HCT116 (cell line): ENCODE data around the gene THAP2. TPM values are rescaled to one million over a fixed set of nuclear protein-coding genes. Genes with fewer than 3 reads are reported as not detected.

Experiments used
- ATAC-seq: fragments of 200-7000 bp; cut with Tn5 transposase; 2 replicates; pipeline ENCODE4 v1.9.1; 2020; ENCODE audit warnings: mild to moderate bottlenecking, moderate library complexity
- BruUV-seq: library from RNA; stranded (reverse); fragments of 400-500 nt; replicated peaks from 2 replicates; lab custom pipeline; 2021; lab: Mats Ljungman, UMichigan
- CTCF ChIA-PET: fragments of 300-600 bp; sonication (Branson Sonifier 250); formaldehyde crosslinking; loops from one replicate; lab custom pipeline; 2021; ENCODE audit warnings: antibody characterized with exemption; lab: Charles Lee
- POLR2A ChIA-PET: fragments of 300-600, 350-600 bp; sonication (Branson Sonifier 250); formaldehyde crosslinking; loops from one replicate; lab custom pipeline; 2021; ENCODE audit warnings: antibody characterized with exemption; lab: Charles Lee
- RAD21 ChIA-PET, 2 experiments: fragments of 300-600 bp; sonication (Branson Sonifier 250); formaldehyde crosslinking; loops; one replicate each; lab custom pipeline; 2023; ENCODE audit warnings: low total read pairs in 2 of 2; ENCODE audit not compliant: uncharacterized antibody in 2 of 2, unreplicated experiment in 2 of 2, low non-redundant PET in 1 of 2; lab: Charles Lee
- DNase-seq: peaks from one replicate; pipeline ENCODE4 v3.0.0-alpha.2; 2010; ENCODE audit warnings: low read depth, low spot score
- H2AFZ ChIP-seq: fragments of 200-600 bp; shearing (Covaris generic), sonication (generic); 2 replicates; pipeline ENCODE4 v1.6.1; 2017; ENCODE audit warnings: low read depth, mixed run types, mixed read lengths, antibody characterized with exemption, low read length; ENCODE audit not compliant: poor library complexity, severe bottlenecking
- H3K27ac ChIP-seq: 2 replicates; pipeline ENCODE4 v1.5.1; 2012; ENCODE audit warnings: low read depth, low read length
- H3K27me3 ChIP-seq: fragments of 200-600 bp; sonication (generic); 2 replicates; pipeline ENCODE4 v1.6.1; 2016; ENCODE audit warnings: mixed run types, low read length, mixed read lengths; ENCODE audit not compliant: insufficient read depth
- H3K36me3 ChIP-seq, 2 experiments: fragments of 200-500 bp in 1 of 2; fragments of 200-600 bp in 1 of 2; sonication (Bioruptor generic) in 1 of 2; sonication (generic) in 1 of 2; 2 replicates each; pipeline versions ENCODE4 v1.5.1 to v1.6.1; 2014 to 2016; ENCODE audit warnings: low read length in 2 of 2, inconsistent platforms in 1 of 2, mixed read lengths in 1 of 2, mixed run types in 1 of 2; ENCODE audit not compliant: insufficient read depth in 2 of 2, control insufficient read depth in 1 of 2
- H3K4me1 ChIP-seq, 2 experiments: fragments of 200-600 bp in 1 of 2; sonication (generic) in 1 of 2; 2 replicates each; pipeline versions ENCODE4 v1.5.1 to v1.6.1; 2012 to 2017; ENCODE audit warnings: low read length in 2 of 2, inconsistent platforms in 1 of 2, mild to moderate bottlenecking in 1 of 2, mixed read lengths in 1 of 2, mixed run types in 1 of 2, moderate library complexity in 1 of 2; ENCODE audit not compliant: insufficient read depth in 2 of 2, control insufficient read depth in 1 of 2
- H3K4me2 ChIP-seq: fragments of 200-600 bp; sonication (generic); 2 replicates; pipeline ENCODE4 v1.6.1; 2017; ENCODE audit warnings: mixed run types, low read length, mixed read lengths
- H3K4me3 ChIP-seq, 2 experiments: fragments of 200-600 bp in 1 of 2; sonication (generic) in 1 of 2; replicated peaks in 1 of 2; 2 replicates each; pipeline ENCODE4 v1.5.1; 2011 to 2016; ENCODE audit warnings: low read length in 2 of 2, control low read depth in 1 of 2, low read depth in 1 of 2, mild to moderate bottlenecking in 1 of 2, mixed read lengths in 1 of 2, mixed run types in 1 of 2
- H3K79me2 ChIP-seq: fragments of 200-600 bp; sonication (generic); 2 replicates; pipeline ENCODE4 v1.6.1; 2017; ENCODE audit warnings: mild to moderate bottlenecking, mixed run types, low read length, moderate library complexity, mixed read lengths; ENCODE audit not compliant: insufficient read depth
- H3K9ac ChIP-seq: fragments of 200-600 bp; sonication (generic); 2 replicates; pipeline ENCODE4 v1.6.1; 2016; ENCODE audit warnings: low read length, mixed read lengths
- H3K9me2 ChIP-seq: fragments of 200-600 bp; sonication (generic), shearing (Covaris generic); 2 replicates; pipeline ENCODE4 v1.6.1; 2017; ENCODE audit warnings: mixed run types, mild to moderate bottlenecking, moderate library complexity; ENCODE audit not compliant: insufficient read depth
- H3K9me3 ChIP-seq, 2 experiments: fragments of 200-500 bp in 1 of 2; fragments of 200-600 bp in 1 of 2; sonication (Bioruptor generic) in 1 of 2; sonication (generic) in 1 of 2; 2 replicates each; pipeline ENCODE4 v1.6.1; 2014 to 2017; ENCODE audit warnings: low read length in 2 of 2, mixed read lengths in 2 of 2, inconsistent platforms in 1 of 2, low read depth in 1 of 2, mild to moderate bottlenecking in 1 of 2, mixed run types in 1 of 2, moderate library complexity in 1 of 2; ENCODE audit not compliant: control insufficient read depth in 1 of 2, insufficient read depth in 1 of 2
- H4K20me1 ChIP-seq: fragments of 200-600 bp; sonication (generic), shearing (Covaris generic); 2 replicates; pipeline ENCODE4 v1.6.1; 2017; ENCODE audit warnings: mixed run types, mild to moderate bottlenecking, moderate library complexity; ENCODE audit not compliant: insufficient read depth
- FOSL1 ChIP-seq: IDR thresholded peaks from 2 replicates; pipeline ENCODE4 v1.6.1; 2012; ENCODE audit warnings: low read depth
- JUND ChIP-seq: IDR thresholded peaks from 2 replicates; pipeline ENCODE4 v1.6.1; 2012
- MAX ChIP-seq: IDR thresholded peaks from 2 replicates; pipeline ENCODE4 v1.6.1; 2012
- REST ChIP-seq: IDR thresholded peaks from 2 replicates; pipeline ENCODE4 v1.6.1; 2012; ENCODE audit warnings: low read depth
- SP1 ChIP-seq: IDR thresholded peaks from 2 replicates; pipeline ENCODE4 v1.6.1; 2012; ENCODE audit warnings: low read depth
- intact Hi-C: fragments of 100-400 bp; cut with micrococcal nuclease; formaldehyde crosslinking; loops from 2 replicates; pipeline ENCODE4 v1.10.0; 2022
- total RNA-seq: library from RNA; stranded (reverse); gene quantifications from one replicate; pipeline ENCODE4 v1.2.1, GENCODE V29; 2021; ENCODE audit not compliant: unreplicated experiment

THAP2 gene
- total RNA-seq, 1 experiment from 2014 or later = 3.7 TPM

GRCh38 chr12:71636704-71637115 lies 27.4 kb upstream of the THAP2 start (continued):
- TF ChIP-seq REST = no peak

- H3K4me2 ChIP-seq = no peak overlapping the region
- DNase-seq (no peak), ATAC-seq (no peak)
- peaks cover 4% of the 10 kb centered on the region; the same call in 1 of the 2 replicates for H4K20me1 ChIP-seq
- H3K4me3 ChIP-seq = no peak overlapping the region
- no peak overlapping the region for H3K9ac ChIP-seq
- peaks cover 0 to 4% of the 10 kb centered on the region in 2 experiments; a peak in 1 of 4 replicates for H3K4me1 ChIP-seq
- POLR2A ChIA-PET = no interaction called here
- BruUV-seq = no TSS peak
- no peaks in the 10 kb centered on the region for H3K9me3 ChIP-seq
- no peaks in the 10 kb centered on the region for H3K27me3 ChIP-seq
- intact Hi-C loops = loop anchor here (2.0 kb wide), 1 partner anchor 108 kb away; no protein-coding TSS in a partner anchor
- CTCF ChIA-PET = interaction anchor here (3.3 kb wide), 1 partner anchor 108 kb away, joined by 39 read pairs; no protein-coding TSS in a partner anchor
- H2AFZ ChIP-seq = no peak overlapping the region
- no peak for TF ChIP-seq FOSL1
- TF ChIP-seq REST = no peak
- TF ChIP-seq JUND = no peak
- no peak for TF ChIP-seq MAX
- TF ChIP-seq SP1 = no peak
- no peaks in the 10 kb centered on the region for H3K9me2 ChIP-seq
- peaks cover 44 to 55% of the 10 kb centered on the region in 2 experiments for H3K36me3 ChIP-seq
- no peak overlapping the region for H3K27ac ChIP-seq
- H3K79me2 ChIP-seq = peaks cover 52% of the 10 kb centered on the region
- RAD21 ChIA-PET = no interaction called here
Measured at GRCh38 chr12:71638499-71638898, 25.6 kb upstream of the THAP2 start.
